ENCODE measurements around the gene IGHMBP2. TPM values are rescaled to one million over a fixed set of nuclear protein-coding genes. Genes with fewer than 3 reads are reported as not detected.

The IGHMBP2 gene
- total and polyA plus RNA-seq, 2 experiments from 2014 or later = 14.3 to 27.7 TPM

DNA sequence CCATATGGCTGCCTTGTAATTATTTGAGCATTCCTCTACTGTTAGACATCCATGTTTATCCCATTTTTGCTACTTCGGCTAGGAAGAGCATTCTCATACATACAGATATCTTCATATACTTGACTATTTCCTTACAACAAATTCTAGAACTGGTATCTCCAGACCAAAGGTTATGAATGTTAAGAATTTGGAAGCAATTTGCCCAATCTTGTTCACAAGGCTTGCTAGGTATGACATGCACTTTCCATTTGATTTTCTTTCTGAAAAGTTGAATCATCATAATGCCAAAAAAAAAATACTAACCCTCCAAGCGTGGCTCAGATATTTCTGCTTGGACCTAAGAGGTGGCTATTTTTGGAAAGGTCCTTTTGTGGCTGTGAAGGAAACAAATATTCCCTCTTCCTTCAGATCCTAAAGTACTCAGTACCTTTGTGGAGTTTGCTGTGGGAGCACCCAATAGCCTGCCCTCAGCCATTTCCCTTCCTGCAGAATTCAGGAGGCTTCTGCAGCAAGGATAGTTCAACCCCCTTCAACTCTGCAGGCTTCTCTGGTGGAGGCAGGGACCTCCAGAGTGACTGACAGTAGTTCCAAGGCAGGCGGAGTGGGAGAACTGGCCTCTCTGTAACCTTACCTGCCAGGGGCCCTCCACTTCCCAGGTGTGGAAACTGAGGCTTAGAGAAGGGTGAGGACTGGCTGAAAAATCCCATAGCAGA is 40.0 kb upstream of the IGHMBP2 start (continued):
- TF ChIP-seq, protein P1, sequence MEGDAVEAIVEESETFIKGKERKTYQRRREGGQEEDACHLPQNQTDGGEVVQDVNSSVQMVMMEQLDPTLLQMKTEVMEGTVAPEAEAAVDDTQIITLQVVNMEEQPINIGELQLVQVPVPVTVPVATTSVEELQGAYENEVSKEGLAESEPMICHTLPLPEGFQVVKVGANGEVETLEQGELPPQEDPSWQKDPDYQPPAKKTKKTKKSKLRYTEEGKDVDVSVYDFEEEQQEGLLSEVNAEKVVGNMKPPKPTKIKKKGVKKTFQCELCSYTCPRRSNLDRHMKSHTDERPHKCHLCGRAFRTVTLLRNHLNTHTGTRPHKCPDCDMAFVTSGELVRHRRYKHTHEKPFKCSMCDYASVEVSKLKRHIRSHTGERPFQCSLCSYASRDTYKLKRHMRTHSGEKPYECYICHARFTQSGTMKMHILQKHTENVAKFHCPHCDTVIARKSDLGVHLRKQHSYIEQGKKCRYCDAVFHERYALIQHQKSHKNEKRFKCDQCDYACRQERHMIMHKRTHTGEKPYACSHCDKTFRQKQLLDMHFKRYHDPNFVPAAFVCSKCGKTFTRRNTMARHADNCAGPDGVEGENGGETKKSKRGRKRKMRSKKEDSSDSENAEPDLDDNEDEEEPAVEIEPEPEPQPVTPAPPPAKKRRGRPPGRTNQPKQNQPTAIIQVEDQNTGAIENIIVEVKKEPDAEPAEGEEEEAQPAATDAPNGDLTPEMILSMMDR (conservative IDR thresholded peaks at IDR 0.05; ENCODE audit: low read depth in 2 of 2) = no peak
- TF ChIP-seq, protein P2, sequence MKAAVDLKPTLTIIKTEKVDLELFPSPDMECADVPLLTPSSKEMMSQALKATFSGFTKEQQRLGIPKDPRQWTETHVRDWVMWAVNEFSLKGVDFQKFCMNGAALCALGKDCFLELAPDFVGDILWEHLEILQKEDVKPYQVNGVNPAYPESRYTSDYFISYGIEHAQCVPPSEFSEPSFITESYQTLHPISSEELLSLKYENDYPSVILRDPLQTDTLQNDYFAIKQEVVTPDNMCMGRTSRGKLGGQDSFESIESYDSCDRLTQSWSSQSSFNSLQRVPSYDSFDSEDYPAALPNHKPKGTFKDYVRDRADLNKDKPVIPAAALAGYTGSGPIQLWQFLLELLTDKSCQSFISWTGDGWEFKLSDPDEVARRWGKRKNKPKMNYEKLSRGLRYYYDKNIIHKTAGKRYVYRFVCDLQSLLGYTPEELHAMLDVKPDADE (IDR thresholded peaks at IDR 0.05) = no peak
- TF ChIP-seq ZNF331 (CRISPR knock-in tag; IDR thresholded peaks at IDR 0.05; ENCODE audit: low read depth) (no peak), JUNB (IDR thresholded peaks at IDR 0.05; ENCODE audit: unreplicated experiment) (no peak), NANOG (IDR thresholded peaks at IDR 0.05; ENCODE audit: borderline replicate concordance) (no peak)

DNA sequence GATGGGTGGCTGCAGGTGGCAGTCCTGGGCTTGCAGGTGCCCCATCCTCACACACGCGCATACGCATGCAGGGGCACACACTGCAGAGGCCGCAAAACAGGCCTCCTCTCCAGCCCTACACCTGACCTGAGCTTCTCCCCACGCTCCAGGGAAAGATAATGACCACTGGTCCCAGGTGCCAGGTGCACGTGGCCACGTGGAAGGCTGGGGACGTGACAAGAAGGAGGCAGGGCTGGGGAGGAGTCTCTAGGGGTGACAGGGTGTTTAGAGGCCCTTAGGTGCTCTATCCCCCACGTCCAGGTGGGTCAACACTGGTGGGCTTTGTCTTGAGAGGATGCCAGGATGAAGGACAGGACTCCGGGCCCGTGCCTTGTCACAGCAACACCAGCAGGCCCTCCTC is 38.5 kb upstream of the IGHMBP2 start:
- TF ChIP-seq CREB1 (CRISPR knock-in tag; IDR thresholded peaks at IDR 0.05; ENCODE audit: low read depth) = no peak
- TF ChIP-seq, protein P1 (conservative IDR thresholded peaks at IDR 0.05; ENCODE audit: low read depth in 2 of 2) = no peak
- TF ChIP-seq ZNF114 (CRISPR knock-in tag; IDR thresholded peaks at IDR 0.05) = no peak
- no peak overlapping the region for H3K4me3 Mint-ChIP-seq
- H3K27ac Mint-ChIP-seq = no peak overlapping the region
- no peaks in the 10 kb centered on the region for H4K20me1 ChIP-seq (replicated peaks; ENCODE audit: insufficient read depth)
- H3K4me2 ChIP-seq = no peak overlapping the region
- no peaks in the 10 kb centered on the region for H3K9me2 ChIP-seq (ENCODE audit: insufficient read depth)
- H3K4me1 ChIP-seq (ENCODE audit: insufficient read depth) = peaks cover 16% of the 10 kb centered on the region
- no peak overlapping the region for H3K4me3 ChIP-seq
- DNase-seq (ENCODE audit: low spot score) = no peak
- peaks cover 22% of the 10 kb centered on the region for H3K9me3 Mint-ChIP-seq
- H3K27me3 ChIP-seq (ENCODE audit: insufficient read depth) = no peaks in the 10 kb centered on the region
- no peaks in the 10 kb centered on the region for H3K79me2 ChIP-seq (replicated peaks; ENCODE audit: insufficient read depth)
- H3K36me3 ChIP-seq (ENCODE audit: insufficient read depth) = no peaks in the 10 kb centered on the region
- H2AFZ ChIP-seq = no peak overlapping the region
- ATAC-seq = no peak
- peaks cover 25% of the 10 kb centered on the region for H3K27me3 Mint-ChIP-seq (ENCODE audit: insufficient read depth, low read depth, poor library complexity)
- no peak overlapping the region for H3K27ac ChIP-seq (ENCODE audit: low read depth)
- peaks cover 30% of the 10 kb centered on the region for H3K4me1 Mint-ChIP-seq
- no peaks in the 10 kb centered on the region for H3F3A ChIP-seq (replicated peaks; ENCODE audit: low read depth)
- peaks cover 3% of the 10 kb centered on the region; the same call in 2 of the 3 replicates for H3K36me3 Mint-ChIP-seq (ENCODE audit: low read depth)

DNA sequence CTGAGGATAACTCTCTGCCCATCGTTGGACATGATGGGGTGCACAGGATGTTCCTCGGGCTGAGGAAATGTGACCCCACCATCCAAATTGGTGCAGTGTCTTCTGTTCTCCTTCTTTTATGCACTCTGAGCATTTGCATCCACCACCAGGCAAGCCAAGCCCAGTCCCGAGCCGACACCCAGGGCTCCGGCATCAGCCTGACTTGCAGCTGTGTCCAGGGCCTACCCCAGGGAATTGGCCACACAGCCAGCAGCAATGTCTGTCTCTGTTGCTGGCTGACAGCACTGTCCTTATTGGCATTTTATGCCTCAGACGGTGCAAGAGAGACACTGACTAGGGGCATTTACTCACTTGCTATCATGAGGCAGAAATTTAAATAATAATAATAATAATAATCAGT is 36.6 kb upstream of the IGHMBP2 start:
- ATAC-seq (no peak), DNase-seq (ENCODE audit: low spot score) (no peak)
- Histone ChIP-seq H4K20me1 (replicated peaks; ENCODE audit: insufficient read depth) (no peaks in the 10 kb centered on the region), H3K4me2 (no peak overlapping the region), H3K79me2 (replicated peaks; ENCODE audit: insufficient read depth) (no peaks in the 10 kb centered on the region), H3K9me2 (ENCODE audit: insufficient read depth) (no peaks in the 10 kb centered on the region), H3F3A (replicated peaks; ENCODE audit: low read depth) (no peaks in the 10 kb centered on the region), H2AFZ (no peak overlapping the region), H3K36me3 (ENCODE audit: insufficient read depth) (no peaks in the 10 kb centered on the region), H3K4me1 (ENCODE audit: insufficient read depth) (peaks cover 16% of the 10 kb centered on the region), H3K27me3 (ENCODE audit: insufficient read depth) (no peaks in the 10 kb centered on the region), H3K4me3 (no peak overlapping the region), H3K27ac (ENCODE audit: low read depth) (no peak overlapping the region)
- Mint-ChIP-seq H3K9me3 (peaks cover 12% of the 10 kb centered on the region; the same call in 2 of the 3 replicates), H3K27me3 (ENCODE audit: insufficient read depth, low read depth, poor library complexity) (peaks cover 25% of the 10 kb centered on the region), H3K27ac (no peak overlapping the region), H3K36me3 (ENCODE audit: low read depth) (peaks cover 3% of the 10 kb centered on the region; the same call in 2 of the 3 replicates), H3K4me1 (peaks cover 37% of the 10 kb centered on the region), H3K4me3 (no peak overlapping the region)
- TF ChIP-seq, protein P3, sequence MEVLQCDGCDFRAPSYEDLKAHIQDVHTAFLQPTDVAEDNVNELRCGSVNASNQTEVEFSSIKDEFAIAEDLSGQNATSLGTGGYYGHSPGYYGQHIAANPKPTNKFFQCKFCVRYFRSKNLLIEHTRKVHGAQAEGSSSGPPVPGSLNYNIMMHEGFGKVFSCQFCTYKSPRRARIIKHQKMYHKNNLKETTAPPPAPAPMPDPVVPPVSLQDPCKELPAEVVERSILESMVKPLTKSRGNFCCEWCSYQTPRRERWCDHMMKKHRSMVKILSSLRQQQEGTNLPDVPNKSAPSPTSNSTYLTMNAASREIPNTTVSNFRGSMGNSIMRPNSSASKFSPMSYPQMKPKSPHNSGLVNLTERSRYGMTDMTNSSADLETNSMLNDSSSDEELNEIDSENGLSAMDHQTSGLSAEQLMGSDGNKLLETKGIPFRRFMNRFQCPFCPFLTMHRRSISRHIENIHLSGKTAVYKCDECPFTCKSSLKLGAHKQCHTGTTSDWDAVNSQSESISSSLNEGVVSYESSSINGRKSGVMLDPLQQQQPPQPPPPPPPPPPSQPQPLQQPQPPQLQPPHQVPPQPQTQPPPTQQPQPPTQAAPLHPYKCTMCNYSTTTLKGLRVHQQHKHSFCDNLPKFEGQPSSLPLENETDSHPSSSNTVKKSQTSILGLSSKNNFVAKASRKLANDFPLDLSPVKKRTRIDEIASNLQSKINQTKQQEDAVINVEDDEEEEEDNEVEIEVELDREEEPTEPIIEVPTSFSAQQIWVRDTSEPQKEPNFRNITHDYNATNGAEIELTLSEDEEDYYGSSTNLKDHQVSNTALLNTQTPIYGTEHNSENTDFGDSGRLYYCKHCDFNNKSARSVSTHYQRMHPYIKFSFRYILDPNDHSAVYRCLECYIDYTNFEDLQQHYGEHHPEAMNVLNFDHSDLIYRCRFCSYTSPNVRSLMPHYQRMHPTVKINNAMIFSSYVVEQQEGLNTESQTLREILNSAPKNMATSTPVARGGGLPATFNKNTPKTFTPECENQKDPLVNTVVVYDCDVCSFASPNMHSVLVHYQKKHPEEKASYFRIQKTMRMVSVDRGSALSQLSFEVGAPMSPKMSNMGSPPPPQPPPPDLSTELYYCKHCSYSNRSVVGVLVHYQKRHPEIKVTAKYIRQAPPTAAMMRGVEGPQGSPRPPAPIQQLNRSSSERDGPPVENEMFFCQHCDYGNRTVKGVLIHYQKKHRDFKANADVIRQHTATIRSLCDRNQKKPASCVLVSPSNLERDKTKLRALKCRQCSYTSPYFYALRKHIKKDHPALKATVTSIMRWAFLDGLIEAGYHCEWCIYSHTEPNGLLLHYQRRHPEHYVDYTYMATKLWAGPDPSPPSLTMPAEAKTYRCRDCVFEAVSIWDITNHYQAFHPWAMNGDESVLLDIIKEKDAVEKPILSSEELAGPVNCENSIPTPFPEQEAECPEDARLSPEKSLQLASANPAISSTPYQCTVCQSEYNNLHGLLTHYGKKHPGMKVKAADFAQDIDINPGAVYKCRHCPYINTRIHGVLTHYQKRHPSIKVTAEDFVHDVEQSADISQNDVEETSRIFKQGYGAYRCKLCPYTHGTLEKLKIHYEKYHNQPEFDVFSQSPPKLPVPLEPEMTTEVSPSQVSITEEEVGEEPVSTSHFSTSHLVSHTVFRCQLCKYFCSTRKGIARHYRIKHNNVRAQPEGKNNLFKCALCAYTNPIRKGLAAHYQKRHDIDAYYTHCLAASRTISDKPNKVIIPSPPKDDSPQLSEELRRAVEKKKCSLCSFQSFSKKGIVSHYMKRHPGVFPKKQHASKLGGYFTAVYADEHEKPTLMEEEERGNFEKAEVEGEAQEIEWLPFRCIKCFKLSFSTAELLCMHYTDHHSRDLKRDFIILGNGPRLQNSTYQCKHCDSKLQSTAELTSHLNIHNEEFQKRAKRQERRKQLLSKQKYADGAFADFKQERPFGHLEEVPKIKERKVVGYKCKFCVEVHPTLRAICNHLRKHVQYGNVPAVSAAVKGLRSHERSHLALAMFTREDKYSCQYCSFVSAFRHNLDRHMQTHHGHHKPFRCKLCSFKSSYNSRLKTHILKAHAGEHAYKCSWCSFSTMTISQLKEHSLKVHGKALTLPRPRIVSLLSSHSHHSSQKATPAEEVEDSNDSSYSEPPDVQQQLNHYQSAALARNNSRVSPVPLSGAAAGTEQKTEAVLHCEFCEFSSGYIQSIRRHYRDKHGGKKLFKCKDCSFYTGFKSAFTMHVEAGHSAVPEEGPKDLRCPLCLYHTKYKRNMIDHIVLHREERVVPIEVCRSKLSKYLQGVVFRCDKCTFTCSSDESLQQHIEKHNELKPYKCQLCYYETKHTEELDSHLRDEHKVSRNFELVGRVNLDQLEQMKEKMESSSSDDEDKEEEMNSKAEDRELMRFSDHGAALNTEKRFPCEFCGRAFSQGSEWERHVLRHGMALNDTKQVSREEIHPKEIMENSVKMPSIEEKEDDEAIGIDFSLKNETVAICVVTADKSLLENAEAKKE (CRISPR knock-in tag; IDR thresholded peaks at IDR 0.05) = no peak
